ENCODE measurements around the gene CDKAL1. TPM values are rescaled to one million over a fixed set of nuclear protein-coding genes. Genes with fewer than 3 reads are reported as not detected.

CDKAL1 gene
- total RNA-seq, 8 experiments from 2014 or later = 16.1 to 25.2 (median 20.2) TPM

DNA sequence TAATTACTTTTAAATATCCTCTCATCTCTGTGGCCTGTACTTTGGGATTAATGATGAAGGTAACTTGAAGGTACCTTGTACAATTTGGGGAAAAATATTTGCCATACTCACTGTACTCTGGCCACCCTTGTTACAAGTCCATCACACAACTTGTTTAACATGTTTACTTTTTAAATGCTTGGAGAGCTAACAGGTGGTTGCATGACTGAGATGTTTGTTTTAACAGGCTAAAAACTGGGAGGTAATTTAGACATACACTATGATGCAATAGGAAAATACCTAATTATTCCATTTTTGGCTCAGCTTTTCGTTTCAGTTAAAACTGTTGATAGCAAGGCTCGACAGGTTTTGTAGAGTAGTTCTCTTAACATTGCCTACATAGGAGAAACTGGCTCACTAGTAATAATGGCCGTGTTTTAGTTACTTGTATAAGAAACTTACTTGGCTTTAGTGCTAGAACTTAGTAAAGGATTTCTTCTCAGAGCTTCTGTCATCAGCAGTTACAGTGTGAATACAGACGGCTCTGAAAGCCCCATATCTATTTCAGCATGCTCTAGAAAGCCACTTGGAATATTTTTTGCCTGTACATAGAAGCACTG lies 569.5 kb downstream of the CDKAL1 start:
- in situ Hi-C loops (cut with MboI; ENCODE audit: low pct_unique_long_range_greater_than_20kb in 2 of 9, low sequenced_read_pairs in 9 of 9, unreplicated experiment in 9 of 9) = no loop called here
- no peak for ATAC-seq (replicated peaks in 6 of 8)
- H3K4me1 ChIP-seq (replicated peaks in 1 of 2) = peaks cover 6 to 11% of the 10 kb centered on the region in 2 donors
- no peak overlapping the region for H3K27ac ChIP-seq
- H3K4me3 ChIP-seq = no peak overlapping the region
- 56 to 100% (median 88%) methylated on average over 1 to 4 of the region's 4 CpGs; no CpG with 5 or more reads in 1 of the 10 experiments for WGBS, 10 experiments

DNA sequence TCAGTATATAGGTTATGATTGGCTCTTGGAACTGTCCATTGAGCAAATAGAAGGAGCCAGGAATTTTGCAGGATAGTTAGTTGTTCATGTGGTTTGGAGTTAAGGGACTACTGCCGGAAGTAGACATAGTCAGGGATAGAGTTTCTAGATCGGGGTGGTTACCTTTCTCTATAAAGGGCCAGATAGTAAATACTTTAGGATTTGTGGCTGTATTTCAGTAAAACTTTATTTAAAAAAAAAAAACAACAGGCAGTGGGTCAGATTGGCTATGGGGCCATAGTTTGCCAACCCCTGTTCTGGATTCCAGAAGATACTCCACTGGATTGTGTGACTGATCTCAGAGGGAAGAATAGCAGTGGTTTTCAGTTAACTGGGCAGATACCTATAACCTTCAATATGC lies 570.0 kb downstream of the CDKAL1 start:
- Histone ChIP-seq H3K4me3 (no peak overlapping the region), H3K27ac (no peak overlapping the region), H3K4me1 (replicated peaks in 1 of 2) (peaks cover 6 to 11% of the 10 kb centered on the region in 2 donors)
- 83 to 100% (median 100%) methylated on average over 1 to 2 of the region's 2 CpGs; no CpG with 5 or more reads in 3 of the 10 experiments for WGBS, 10 experiments
- ATAC-seq (replicated peaks in 6 of 8) = no peak
- in situ Hi-C loops (cut with MboI; ENCODE audit: low pct_unique_long_range_greater_than_20kb in 2 of 9, low sequenced_read_pairs in 9 of 9, unreplicated experiment in 9 of 9) = no loop called here

DNA sequence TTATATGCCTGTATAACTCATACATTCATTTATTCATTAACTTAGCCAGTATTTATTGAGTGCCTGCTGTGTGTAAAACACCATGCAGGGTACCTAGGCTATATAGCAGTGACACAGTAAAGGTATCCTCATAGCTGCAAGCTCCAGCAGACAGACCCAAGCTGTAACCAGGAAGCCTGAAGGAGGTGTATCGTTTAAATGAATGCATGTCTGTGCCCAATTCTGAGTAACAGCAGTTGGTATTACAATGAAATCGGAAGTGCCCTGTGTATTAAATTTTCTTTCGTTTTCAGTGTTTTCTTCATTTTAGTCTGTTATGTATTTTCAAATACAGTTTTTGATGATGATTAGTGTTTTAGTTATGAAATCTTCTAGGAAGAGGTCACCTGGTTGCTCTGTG lies 573.5 kb downstream of the CDKAL1 start:
- in situ Hi-C loops (cut with MboI; ENCODE audit: low pct_unique_long_range_greater_than_20kb in 2 of 9, low sequenced_read_pairs in 9 of 9, unreplicated experiment in 9 of 9) = no loop called here
- H3K4me3 ChIP-seq = no peak overlapping the region
- no peak overlapping the region for H3K27ac ChIP-seq
- 85 to 100% (median 95%) methylated on average over 1 to 3 of the region's 3 CpGs; no CpG with 5 or more reads in 2 of the 10 experiments for WGBS, 10 experiments
- H3K4me1 ChIP-seq (replicated peaks in 1 of 2) = peaks cover 0 to 5% of the 10 kb centered on the region in 2 donors
- no peak for ATAC-seq (replicated peaks in 6 of 8)

DNA sequence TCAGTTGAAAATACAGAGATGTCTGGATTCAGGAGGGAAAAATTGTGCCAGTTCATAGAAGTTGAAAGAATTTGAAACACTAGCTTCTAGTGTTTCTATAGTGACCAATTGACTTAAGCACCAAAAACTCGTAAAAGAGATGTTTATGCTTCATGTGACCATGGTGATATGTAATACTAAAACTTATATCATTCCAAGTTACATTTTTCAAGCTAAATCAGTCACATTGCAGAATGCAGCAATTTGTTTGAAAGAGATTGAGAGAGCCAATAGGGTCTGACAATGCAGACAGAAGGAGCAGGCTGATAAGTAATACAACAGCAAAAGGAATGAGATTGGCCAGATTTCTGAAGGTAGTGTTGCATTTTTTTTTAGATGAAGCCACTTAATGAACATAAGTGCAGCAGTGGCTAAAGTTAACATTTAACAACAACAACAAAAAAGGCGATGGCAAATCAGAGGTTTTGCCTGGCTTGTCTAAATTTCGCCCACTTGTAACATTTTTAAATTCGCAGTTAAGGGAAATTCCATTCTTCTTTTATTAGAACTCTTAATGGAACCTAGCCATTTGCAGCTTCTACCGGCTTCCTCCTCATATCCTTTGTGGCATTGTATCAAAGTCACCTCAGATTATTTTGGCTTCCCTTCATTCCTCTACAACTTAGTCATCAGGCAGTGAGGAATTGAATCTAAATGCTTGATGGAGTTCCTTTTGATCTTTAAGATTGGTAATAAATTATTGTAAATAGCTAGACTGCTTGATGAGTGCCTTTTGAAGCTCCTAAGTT lies 575.3 kb downstream of the CDKAL1 start:
- Histone ChIP-seq H3K27ac (no peak overlapping the region), H3K4me3 (no peak overlapping the region), H3K4me1 (replicated peaks in 1 of 2) (peaks cover 0 to 5% of the 10 kb centered on the region in 2 donors)
- peak in 2 of 8 experiments; percentile 50 to 76 for ATAC-seq (replicated peaks in 6 of 8)
- 11 to 78% (median 49%) methylated on average over 2 to 5 of the region's 5 CpGs for WGBS, 10 experiments
- in situ Hi-C loops (cut with MboI; ENCODE audit: low pct_unique_long_range_greater_than_20kb in 2 of 9, low sequenced_read_pairs in 9 of 9, unreplicated experiment in 9 of 9) = no loop called here

DNA sequence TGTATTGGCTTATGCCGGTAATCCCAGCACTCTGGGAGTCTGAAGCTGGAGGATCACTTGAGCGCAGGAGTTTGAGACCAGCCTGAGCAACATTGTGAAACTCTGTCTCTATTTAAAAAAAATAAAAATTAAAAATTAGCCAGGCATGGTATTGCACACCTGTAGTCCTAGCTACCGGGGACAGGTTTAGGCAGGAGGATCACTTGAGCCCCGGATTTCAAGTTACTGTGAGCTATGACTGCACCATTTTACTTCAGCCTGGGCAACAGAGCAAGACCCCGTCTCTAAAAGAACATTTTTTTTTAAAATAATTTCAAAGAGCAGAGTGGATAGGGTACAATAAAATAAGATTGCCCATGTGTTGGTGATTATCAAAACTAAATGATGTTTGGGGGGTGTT lies 576.4 kb downstream of the CDKAL1 start:
- no peak for ATAC-seq (replicated peaks in 6 of 8)
- 80 to 100% (median 98%) methylated on average over 1 to 5 of the region's 5 CpGs; no CpG with 5 or more reads in 1 of the 10 experiments for WGBS, 10 experiments
- in situ Hi-C loops (cut with MboI; ENCODE audit: low pct_unique_long_range_greater_than_20kb in 2 of 9, low sequenced_read_pairs in 9 of 9, unreplicated experiment in 9 of 9) = no loop called here
- no peak overlapping the region for H3K4me3 ChIP-seq
- H3K27ac ChIP-seq = no peak overlapping the region
- H3K4me1 ChIP-seq (replicated peaks in 1 of 2) = peaks cover 8 to 14% of the 10 kb centered on the region in 2 donors

DNA sequence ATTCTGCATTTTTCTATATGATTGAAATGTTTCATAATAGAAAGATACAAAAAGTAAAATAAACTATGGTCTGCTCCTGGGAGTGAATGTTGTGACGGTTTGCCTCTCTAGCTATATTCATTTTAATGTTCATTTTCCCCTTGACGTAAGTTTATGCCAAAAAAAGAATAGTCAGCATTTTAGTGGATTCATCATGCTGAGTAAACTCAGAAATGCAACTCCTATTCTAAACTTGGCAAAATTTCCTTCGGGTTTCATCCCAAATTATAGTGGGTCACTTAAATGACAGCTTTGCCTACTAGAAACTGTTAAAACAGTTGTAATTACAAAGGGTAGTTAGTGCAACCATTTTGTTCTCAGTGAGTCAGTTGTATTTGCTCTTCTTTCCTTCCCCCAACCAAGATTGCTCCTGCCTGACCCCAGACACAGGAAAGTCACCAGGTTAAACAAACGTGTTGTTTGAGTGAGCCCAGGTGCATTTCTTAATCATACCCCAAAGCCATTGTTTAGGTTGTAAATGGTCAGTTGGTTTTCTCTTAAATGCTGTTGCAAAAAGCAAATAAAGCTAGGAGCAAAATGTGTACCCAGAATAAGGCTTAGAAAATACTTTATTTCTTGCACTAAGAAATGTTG lies 577.0 kb downstream of the CDKAL1 start:
- ATAC-seq (replicated peaks in 6 of 8) = no peak
- in situ Hi-C loops (cut with MboI; ENCODE audit: low pct_unique_long_range_greater_than_20kb in 2 of 9, low sequenced_read_pairs in 9 of 9, unreplicated experiment in 9 of 9) = no loop called here
- Histone ChIP-seq H3K27ac (no peak overlapping the region), H3K4me1 (replicated peaks in 1 of 2) (peaks cover 9 to 15% of the 10 kb centered on the region in 2 donors), H3K4me3 (no peak overlapping the region)
- 20 to 82% (median 69%) methylated on average over 1 to 4 of the region's 4 CpGs for WGBS, 10 experiments

DNA sequence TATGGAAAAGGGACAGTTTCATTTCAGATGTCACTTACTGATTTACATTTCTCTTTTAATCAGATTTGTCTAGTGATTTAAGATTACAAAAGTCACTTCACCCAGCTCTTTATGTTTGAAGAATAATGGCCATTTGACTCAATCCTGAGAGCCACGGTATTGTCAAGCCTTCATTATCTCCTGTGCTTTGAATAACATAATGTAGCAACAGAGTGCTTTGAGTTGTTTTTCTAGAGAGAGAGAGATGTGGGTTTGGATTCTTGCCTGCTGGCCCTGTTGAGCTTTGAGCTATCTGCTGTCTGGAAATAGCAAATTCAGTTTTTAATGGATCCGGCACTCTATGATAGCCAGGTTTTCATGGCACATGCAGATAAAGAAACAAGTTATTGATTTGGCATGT lies 580.9 kb downstream of the CDKAL1 start:
- in situ Hi-C loops (cut with MboI; ENCODE audit: low pct_unique_long_range_greater_than_20kb in 2 of 9, low sequenced_read_pairs in 9 of 9, unreplicated experiment in 9 of 9) = no loop called here
- peak in 5 of 8 experiments; percentile 71 to 86 (median 84) for ATAC-seq (replicated peaks in 6 of 8)
- no peak overlapping the region for H3K27ac ChIP-seq
- no peak overlapping the region for H3K4me3 ChIP-seq
- WGBS, 10 experiments = 17 to 86% (median 40%) methylated on average over 1 to 2 of the region's 2 CpGs
- H3K4me1 ChIP-seq (replicated peaks in 1 of 2) = peaks cover 15% of the 10 kb centered on the region in 2 donors

DNA sequence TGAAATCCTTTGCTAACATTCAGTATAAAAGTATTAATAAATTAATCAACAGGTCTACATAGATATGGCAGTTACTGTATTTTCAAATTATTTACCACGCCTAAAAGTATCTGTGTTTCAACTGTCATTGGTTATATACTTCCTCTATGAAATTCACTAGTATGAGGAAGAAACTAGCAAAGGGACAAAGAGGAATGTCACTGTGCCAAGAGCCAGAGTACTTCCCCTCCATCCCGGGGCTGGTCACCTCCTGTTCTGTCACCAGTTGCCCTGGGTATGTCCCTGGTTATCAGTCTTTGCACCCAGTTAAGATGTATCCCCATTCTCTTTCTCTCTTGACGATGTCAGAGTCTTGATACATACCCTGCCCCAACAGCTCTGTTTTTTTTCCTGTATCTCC lies 582.5 kb downstream of the CDKAL1 start:
- WGBS, 10 experiments = 76 to 100% (median 95%) methylated on average over 1 to 3 of the region's 3 CpGs
- no peak for ATAC-seq (replicated peaks in 6 of 8)
- in situ Hi-C loops (cut with MboI; ENCODE audit: low pct_unique_long_range_greater_than_20kb in 2 of 9, low sequenced_read_pairs in 9 of 9, unreplicated experiment in 9 of 9) = no loop called here

DNA sequence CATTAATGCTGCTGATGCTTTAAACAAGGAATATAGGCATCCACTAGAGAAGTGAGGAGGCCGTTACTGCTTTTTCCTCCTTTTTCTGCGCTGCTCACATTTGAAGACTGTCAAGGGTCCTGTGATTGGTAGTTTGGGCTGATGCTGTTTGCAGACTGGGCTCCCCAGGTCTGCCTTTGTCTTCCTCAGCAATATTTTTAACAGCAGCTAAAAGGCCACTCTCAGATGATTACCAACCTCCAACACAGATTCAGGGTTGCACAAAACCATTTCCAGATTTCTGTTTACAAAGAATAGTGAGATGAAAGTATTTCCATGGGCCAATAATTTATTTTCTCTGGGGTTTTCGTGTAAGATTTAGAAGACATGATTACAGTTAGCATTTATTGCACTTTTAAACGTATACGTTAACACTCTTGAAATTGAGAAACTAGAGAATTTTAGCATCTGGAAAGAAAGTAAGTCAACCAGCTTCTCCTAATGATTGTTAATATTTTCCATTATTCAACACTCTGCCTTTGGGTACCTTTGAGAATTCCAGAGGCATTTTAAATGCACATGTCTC lies 584.0 kb downstream of the CDKAL1 start:
- ATAC-seq (replicated peaks in 6 of 8) = no peak
- in situ Hi-C loops (cut with MboI; ENCODE audit: low pct_unique_long_range_greater_than_20kb in 2 of 9, low sequenced_read_pairs in 9 of 9, unreplicated experiment in 9 of 9) = no loop called here
- Histone ChIP-seq H3K27ac (no peak overlapping the region), H3K4me1 (replicated peaks in 1 of 2) (peaks cover 15% of the 10 kb centered on the region in 2 donors), H3K4me3 (no peak overlapping the region)
- 70 to 100% (median 87%) methylated on average over 2 to 5 of the region's 5 CpGs for WGBS, 10 experiments

More for the DNA sequence above, 582.5 kb downstream of the CDKAL1 start:
- no peak overlapping the region for H3K4me3 ChIP-seq
- peaks cover 15% of the 10 kb centered on the region in 2 donors for H3K4me1 ChIP-seq (replicated peaks in 1 of 2)
- no peak overlapping the region for H3K27ac ChIP-seq

DNA sequence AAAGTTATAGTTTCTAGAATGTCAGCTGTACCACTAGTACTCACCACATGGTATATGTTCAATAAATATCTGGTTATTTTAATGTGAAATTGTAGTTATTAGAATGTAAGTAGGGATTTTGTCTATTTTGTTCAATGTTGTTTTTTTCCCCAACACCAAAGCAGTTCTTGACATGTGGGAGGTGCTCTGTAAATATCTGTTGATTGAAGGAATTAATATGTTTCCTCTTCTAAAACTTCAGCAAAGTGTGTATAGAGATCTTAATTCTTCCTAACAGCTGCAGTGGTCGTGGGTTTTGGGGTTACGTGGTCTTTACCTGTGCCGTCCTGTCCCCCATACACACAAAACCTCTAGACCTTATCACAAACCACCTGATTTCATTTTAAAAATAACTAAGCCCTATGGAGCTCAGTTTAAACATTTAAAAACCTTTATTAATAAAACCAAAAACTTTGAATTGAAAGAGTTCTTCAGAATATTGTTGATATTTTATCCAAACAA lies 587.4 kb downstream of the CDKAL1 start:
- no peak for ATAC-seq (replicated peaks in 6 of 8)
- Histone ChIP-seq H3K4me3 (no peak overlapping the region), H3K27ac (no peak overlapping the region), H3K4me1 (replicated peaks in 1 of 2) (peaks cover 5 to 6% of the 10 kb centered on the region in 2 donors)
- WGBS, 10 experiments = 90 to 100% (median 100%) methylated on average over 2 to 3 of the region's 3 CpGs; no CpG with 5 or more reads in 3 of the 10 experiments
- in situ Hi-C loops (cut with MboI; ENCODE audit: low pct_unique_long_range_greater_than_20kb in 2 of 9, low sequenced_read_pairs in 9 of 9, unreplicated experiment in 9 of 9) = no loop called here

DNA sequence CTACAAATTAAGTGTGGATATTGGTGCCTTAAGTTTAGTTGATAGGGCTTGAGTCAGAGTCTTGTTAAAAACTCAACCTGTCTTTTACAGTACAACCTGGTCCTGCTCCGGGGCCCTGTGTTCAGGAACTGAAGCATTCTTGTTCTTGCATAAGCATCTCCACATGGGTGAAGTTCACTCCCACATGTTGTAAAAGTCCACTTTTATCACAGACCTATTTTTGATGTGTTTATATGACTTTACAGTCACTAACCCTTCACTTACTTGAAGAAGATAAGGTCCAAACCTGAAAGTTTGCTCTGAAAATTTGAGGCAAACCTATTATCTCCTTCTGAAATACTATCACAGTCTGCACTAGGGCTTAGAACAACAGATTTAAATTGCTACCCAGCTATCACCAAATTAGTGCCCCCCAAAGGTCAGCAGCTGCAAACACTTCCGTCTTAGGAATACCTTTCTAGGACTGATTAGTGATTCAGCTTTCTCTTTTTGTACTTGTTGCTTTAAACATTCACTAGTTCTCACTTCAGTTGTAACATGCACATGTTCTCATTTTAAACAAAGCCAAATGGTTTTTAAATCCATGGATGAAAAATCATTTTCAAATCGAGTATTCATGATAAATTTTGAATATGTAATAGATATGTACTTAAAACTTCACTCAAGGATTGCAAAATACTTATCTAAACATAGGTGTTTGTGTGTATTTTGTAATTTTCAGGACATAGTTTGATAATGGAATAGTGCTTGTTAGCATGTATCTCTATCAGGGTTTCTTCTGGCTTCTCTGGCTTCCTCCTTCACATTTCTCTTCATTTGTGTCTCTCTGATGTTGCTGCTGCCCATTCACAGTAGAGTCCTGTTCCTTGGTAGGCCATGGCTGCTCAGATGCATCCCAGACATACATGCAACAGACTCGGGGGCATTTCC lies 589.5 kb downstream of the CDKAL1 start:
- in situ Hi-C loops (cut with MboI; ENCODE audit: low pct_unique_long_range_greater_than_20kb in 2 of 9, low sequenced_read_pairs in 9 of 9, unreplicated experiment in 9 of 9) = no loop called here
- Histone ChIP-seq H3K4me1 (replicated peaks in 1 of 2) (no peaks in the 10 kb centered on the region), H3K27ac (no peak overlapping the region), H3K4me3 (no peak overlapping the region)
- ATAC-seq (replicated peaks in 6 of 8) = no peak
- WGBS, 10 experiments = 63 to 96% (median 83%) methylated on average over 1 to 4 of the region's 4 CpGs

DNA sequence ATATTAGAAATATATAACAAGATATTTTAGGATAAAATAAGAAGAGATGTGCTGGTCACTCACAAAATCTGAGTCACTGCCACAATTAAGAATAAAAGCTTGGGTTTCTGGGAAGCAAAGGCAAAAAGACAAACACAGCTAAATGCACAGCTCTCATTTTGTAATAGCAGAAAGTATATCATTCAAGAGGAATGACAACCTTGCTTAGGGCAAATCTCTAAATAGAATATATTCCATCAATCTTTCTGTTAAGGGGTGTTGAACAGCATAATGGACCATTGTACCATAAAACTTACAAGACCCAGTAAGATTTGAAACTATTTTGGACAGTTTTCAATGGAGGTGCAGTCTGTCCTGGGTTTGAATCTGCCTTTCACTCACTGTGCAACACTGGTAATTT lies 594.3 kb downstream of the CDKAL1 start:
- Histone ChIP-seq H3K27ac (no peak overlapping the region), H3K4me1 (replicated peaks in 1 of 2) (peaks cover 10 to 27% of the 10 kb centered on the region in 2 donors), H3K4me3 (no peak overlapping the region)
- ATAC-seq (replicated peaks in 6 of 8) = no peak
- in situ Hi-C loops (cut with MboI; ENCODE audit: low pct_unique_long_range_greater_than_20kb in 2 of 9, low sequenced_read_pairs in 9 of 9, unreplicated experiment in 9 of 9) = no loop called here

All from motor neuron (in vitro differentiated cells).